Embryonic facial prominence (tissue), 1 donor: ENCODE results near the gene FBXO21.
"Not testable (repeated sequence)": the region's sequence is repeated elsewhere in the genome, so short reads cannot be mapped to it uniquely, and the experiment has no call there.

Experiments used
- DNase-seq: peaks from one replicate; pipeline ENCODE4 v3.0.0-alpha.2; 2016; ENCODE audit errors: extremely low spot score

FBXO21 gene

DNA sequence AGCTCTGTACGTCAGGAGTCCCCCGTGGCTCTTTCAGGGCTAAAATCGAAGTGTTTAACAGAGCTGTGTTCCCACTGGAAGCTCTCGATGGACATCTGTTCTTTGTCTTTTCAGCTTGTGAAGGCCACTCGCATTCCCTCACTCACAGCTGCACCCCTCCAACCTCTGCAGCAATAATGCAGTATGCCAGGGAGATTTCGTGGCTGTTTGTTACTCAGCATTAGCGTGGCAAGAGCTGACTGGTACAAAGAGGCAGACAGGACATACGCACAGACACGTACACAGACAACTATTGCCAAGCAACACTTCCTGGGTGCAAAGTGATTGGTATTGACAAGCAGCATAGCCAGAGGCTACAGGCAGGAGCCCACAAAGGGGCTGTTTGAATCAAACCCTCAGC, 11.8 kb upstream of the FBXO21 start:
- DNase-seq: no peak

DNA sequence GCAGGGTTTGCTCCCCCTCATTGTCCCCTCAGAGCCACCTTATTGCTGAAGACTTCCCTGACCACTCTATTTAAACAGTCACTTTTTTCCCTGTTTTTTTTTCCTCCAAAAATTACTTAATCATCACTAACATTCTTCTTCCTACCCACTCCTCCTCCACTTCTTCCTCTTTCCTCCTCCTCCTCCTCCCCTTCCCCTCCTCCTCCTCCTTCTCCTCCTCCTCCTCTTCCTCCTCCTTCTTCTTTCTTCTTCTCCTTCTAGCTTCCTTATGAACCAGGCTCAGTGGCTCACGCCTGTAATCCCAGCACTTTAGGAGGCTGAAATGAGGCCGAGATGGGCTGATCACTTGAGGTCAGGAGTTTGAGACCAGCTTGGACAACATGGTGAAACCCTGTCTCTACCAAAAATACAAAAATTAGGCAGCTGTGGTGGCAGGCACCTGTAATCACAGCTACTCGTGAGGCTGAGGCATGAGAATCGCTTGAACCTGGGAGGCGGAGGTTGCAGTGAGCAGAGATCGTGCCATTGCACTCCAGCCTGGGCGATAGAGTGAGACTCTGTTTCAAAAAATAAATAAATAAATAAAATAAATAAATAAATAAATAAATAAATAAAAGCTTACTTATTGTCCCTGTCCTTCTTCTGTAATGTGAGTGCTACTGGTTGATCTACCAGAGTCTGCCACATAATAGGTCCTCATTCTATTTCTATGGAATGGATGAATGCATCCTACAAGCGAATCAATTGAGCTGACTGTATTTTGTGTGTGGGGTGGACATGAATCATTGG, 9.9 kb upstream of the FBXO21 start:
- not testable (repeated sequence) for DNase-seq

DNA sequence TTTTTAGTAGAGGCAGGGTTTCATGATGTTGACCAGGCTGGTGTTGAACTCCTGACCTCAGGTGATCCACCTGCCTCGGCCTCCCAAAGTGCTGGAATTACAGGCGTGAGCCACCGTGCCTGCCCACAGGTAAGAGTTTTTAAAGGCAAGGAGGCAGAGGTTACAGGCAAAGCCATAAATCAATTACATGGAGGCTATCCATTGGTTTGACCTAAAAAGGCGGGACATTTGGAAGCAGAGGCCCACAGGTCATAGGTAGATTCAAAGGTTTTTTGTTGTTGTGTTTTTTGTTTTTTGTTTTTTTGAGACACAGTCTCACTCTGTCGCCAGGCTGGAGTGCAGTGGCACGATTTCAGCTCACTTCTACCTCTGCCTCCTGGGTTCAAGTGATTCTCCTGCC, 6.1 kb upstream of the FBXO21 start:
- not testable (repeated sequence) for DNase-seq

DNA sequence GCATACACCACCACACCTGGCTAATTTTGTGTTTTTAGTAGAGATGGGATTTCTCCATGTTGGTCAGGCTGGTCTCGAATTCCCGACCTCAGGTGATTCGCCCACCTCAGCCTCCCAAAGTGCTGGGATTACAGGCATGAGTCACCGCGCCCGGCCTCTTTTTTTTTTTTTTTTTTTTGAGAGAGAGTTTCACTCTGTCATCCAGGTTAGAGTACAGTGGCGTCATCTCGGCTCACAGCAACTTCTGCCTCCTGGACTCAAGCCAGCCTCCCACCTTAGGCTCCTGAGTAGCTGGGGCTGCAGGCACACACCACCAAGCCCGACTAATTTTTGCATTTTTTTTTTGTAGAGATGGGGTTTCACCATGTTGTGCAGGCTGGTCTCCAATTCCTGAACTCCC, 4.8 kb upstream of the FBXO21 start:
- DNase-seq: not testable (repeated sequence)

DNA sequence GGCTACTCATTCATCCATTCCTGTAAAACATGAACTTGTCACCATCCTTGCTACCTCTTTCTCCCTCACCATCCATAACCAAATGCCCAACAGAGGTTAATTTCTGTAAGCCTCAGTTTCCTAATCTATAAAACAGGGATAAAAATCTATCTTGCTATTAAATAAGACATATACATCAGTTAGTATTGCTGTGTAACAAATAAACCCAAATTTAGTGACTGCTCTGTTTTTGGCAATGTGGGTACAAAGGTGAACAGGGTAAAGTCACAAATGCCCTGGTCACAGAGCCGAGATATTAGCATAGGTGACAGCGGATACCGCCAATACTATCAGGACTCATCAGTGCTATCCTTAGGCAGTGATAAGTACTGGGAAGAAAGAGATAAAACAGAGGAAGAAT, 3.6 kb upstream of the FBXO21 start:
- no peak for DNase-seq

DNA sequence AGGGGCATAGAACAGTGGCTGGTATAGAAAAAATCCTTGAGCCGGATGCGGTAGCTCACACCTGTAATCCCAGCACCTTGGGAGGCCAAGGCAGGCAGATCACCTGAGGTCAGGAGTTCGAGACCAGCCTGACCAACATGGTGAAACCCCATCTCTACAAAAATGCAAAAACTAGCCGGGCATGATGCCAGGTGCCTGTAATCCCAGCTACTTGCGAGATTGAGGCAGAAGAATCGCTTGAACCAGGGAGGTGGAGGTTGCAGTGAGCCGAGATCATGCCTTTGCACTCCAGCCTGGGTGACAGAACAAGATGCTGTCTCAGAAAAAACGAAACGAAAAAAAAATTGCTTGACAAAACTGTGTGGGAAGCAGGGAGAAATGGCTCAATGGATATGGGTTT, 2.3 kb upstream of the FBXO21 start:
- DNase-seq: not testable (repeated sequence)

DNA sequence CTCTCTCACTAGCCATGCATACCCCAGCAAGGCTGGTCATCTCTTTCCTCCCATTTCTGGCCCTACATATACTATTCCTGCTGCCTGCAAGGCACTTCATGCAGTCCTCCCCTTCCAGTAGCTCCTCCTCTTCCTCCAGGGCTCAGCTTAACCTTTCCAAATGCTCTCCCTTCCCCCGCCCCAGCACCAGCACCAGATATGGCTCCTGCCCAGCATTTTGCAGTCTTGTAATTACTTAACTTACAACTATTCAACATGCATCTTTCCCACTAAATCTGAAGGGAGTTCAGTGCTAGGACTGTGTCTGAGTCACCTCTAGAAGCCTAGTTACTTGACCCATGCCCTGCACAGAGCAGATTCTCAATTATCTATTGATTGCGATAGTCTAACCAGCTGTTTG, 1.8 kb upstream of the FBXO21 start:
- no peak for DNase-seq

DNA sequence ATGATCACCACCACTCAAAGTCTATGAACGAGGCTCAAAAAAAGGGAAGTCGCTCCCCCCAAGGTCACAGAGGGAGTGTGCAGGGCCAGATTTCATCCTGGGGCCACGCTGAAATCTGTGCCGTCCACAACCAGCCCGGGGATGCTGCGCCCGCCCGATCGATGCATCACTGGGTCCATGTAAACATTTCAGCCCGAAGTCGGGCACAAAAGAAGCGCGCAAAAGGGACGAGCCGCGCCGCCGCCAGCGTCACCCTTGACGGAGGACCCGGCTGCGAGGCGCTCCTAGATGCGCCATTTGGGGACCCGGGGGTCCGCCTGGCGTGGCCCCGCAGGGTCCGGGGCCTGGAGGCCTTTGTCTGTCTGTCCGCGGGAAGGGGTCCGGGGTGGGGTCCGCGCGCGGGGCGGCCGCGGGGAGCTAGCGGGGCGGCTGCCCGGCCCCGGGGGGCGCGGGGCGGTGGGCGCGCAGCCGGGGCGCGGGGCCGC, 503 bp downstream of the FBXO21 start:
- no peak for DNase-seq

DNA sequence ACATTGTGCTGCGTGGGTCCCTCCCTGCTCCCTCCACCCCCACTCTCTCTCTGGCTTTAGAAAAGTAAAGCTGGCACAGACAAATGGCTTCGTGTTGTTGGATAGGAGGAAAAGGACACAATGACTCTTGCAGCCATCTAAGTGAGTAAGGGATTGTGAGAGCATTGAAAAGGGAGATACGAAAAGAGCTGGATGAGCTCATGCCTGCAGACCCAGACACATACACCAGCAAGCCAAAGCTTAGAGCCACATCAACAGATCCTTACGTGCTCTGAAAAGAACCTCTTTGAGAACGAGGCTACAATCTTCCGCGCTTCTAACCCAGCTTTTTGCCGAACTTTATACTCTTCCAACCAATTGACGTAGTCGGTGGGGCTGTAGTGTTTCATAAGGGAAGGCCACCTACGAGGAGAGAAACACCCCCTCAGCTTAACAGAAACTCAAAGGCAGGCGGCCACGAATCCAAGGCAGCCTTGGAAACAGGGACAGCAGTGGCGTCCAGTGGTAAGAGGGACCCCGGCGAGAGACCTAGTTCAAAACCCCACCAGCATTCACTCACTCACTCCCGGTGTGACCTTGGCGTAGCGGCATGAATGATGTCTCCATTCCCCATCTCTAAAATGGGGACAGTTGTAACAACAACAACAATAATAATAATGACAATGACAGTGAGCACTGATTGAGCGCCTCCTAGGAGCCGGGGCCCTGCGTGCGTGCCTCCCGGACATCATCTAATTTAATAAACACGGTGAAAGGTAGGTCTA, 1.1 kb downstream of the FBXO21 start:
- peak; percentile 24 for DNase-seq

DNA sequence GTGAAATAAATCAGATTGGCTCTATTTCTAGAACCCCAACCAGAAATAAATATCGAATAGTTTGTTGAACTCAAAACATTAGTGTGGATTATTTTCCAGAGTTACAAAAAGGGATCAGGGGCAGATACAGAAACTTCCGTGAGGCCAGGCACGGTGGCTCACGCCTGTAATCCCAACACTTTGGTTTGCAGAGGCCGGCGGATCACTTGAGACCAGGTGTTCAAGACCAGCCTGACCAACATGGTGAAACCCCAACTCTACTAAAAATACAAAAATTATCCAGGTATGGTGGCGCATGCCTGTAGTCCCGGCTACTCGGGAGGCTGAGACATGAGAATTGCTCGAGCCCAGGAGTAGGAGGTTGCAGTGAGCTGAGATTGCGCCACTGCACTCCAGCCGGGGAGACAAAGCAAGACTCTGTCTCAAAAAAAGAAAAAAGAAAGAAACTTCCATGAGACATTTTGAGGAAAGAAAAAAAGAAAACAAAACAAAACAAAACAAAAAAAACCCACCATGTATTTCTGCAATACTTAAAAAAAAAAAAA, 2.1 kb downstream of the FBXO21 start:
- no peak for DNase-seq

DNA sequence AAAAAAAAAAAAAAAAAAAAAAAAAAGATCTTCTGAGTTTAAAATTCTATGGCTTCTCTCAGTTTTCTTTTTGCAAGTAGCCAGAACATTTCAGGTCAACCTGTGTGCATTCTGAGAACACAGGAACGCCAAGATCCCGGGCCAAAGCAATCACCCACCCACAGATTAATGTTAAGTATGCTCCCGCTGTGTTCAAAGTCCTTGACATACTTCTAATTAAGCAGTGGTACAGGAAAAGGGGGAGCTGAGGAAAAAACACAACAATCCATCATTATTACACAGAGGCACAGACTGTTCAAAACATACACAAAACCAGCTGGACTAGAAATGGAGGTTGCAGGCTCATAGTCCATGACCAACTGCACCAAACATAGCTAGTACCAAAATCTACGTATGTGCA, 2.8 kb downstream of the FBXO21 start:
- DNase-seq: no peak

DNA sequence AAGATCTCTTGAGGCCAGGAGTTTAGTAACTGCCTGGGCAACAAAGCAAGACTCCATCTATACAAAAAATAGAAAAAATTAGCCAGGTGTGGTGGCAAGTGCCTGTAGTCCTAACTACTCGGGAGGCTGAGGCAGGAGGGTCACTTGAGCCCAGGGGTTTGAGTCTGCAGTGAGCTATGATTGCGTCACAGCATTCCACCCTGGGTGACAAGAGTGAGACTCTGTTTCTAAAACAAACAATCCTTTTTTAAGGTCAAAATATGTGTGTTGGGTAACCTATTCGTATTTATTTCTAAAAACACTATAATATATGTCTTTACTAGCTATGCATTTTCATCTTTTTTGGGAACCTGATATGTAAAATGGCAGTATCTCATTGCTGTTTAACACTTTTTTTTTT, 7.4 kb downstream of the FBXO21 start:
- no peak for DNase-seq

DNA sequence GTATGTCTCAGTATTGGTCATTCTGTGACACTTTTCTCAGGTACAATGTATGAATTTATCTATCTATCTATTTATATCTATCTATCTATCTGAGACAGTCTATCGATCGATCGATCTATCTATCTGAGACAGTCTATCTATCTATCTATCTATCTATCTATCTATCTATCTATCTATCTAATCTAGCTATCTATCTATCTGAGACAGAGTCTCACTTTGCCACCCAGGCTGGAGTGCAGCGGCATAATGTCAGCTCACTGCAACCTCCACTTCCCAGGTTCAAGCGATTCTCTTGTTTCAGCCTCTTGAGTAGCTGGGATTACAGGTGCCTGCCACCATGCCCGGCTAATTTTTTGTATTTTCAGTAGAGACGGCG, 8.8 kb downstream of the FBXO21 start:
- DNase-seq: not testable (repeated sequence)

DNA sequence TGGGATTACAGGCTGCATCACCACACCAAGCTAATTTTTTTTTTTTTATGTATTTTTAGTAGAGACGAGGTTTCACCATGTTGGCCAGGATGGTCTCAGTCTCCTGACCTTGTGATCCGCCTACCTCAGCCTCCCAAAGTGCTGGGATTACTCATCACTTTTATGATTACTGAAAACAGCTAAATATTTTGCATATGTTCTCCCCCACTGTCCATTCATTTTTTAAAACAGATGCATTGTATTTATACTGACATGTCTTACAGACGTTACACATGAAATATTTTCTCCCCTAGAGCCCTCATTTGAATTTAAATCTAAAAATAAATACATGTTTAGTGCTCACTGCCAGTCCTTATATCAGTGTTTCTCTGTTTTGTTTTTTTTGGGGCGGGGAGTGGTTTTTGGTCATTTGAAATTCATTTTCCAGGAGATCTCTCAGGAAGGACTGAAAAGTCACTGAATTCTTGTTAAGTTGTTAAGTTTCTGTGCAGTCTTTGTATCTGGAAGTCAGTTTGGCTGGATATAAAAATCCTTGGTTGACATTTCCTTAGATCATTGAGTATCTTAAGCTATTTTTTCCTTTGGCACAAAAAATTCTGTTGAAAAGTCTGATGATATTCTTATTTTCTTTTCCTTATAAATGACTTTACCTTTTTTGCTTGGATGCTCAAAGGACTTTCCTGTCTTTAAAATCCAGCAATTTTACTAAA, 9.4 kb downstream of the FBXO21 start:
- DNase-seq: no peak

DNA sequence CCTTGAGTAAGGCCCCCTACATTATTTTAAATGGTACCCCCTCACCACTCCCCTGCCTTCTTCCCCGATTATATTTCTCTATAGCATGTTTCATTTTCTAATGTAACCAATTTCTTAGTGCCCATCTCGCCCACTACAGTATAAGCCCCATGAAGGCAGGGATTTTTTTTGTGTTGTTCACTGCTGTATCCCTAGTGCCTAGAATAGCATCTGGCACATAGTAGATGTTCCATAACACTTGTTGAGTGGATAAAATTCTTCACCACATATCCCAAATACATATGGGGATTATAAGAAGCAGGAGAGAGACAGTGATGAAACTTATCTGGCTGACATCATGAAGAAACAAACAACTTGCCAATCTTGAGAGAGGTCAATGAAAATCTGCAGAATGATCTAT, 11.5 kb downstream of the FBXO21 start:
- DNase-seq: no peak

DNA sequence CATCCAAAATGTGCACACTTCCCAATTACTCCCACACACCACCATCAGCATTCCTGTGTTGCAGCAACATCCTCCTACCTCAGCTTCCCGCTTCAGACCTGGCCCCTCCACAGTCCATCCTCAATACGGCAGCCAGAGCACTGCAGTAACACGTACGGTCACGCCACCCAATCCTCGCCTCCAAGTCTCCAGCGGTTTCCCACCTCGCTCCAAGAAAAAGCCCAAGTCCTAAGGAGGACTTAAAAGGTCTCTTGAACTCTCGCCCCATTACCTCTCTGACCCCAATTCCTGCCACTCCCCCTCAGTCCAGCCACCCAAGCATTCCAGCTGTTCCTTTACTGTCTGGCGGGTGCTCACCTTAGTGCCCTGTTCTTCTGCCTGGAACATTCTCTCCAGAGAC, 12.0 kb downstream of the FBXO21 start:
- DNase-seq: no peak

DNA sequence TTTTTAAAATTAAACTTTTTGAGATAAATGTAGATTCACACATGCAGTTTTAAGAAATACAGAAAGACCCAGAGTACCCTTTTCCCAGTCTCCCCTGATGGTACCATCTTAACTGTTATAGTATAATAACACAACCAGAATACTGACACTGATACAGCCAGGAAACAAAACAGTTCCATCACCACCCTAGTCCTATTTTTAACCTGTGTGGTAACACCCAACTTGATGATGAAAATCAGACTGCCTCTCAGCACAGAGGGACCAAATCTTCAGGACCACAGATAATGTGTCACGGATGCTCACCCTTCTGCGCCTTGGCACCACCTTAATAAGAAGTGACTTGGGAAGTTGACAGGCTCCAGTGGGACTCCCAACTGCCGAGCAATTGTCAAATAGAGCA, 18.1 kb downstream of the FBXO21 start:
- DNase-seq: no peak

DNA sequence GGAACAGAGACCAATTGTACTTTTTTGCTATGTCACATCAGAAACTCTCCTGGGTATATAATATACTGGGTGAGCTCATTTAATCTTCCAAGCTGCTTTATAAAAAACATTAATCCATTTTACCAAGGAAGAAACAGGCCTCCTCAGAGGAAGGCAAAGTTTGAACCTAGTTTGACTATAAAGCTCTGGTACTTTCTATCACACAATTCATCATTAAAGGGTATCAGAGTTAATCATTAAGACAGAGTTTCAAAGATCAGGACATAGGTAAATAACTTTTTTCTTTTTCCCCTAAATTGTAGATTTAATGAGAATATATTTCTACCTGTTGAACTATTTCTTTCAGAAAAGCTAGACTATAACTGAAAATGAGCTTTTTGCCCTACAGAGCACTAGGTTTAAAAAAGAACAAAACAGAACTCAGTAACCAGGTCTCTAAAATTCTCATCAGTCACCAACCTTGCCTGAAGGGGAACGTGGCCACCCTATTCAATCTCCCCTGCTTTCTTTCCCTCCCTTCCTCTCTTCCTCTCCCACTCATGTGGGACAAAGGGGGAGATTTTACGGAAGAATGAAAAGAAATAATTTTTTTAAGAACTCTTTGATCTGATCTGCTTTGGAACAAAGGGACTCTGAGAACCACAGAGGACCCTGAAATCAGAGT, 18.6 kb downstream of the FBXO21 start:
- DNase-seq: no peak

DNA sequence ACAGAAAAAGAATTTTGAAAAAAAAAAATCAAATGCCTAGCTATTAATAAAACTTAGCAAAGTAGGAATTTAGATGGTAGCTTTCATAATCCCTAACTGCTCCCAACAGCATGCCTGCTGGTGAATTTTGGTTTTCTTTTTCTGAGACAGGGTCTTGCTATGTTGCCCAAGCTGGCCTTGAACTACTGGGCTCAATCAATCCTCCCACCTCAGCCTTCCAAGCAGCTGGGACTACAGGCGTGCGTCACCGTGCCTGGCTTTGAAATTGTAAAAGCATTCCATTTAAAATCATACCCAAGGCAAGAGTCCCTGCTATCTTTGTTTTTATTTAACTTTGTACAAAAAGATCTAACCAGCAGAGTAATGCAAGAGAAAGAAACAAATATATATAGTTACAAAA, 20.7 kb downstream of the FBXO21 start:
- no peak for DNase-seq

DNA sequence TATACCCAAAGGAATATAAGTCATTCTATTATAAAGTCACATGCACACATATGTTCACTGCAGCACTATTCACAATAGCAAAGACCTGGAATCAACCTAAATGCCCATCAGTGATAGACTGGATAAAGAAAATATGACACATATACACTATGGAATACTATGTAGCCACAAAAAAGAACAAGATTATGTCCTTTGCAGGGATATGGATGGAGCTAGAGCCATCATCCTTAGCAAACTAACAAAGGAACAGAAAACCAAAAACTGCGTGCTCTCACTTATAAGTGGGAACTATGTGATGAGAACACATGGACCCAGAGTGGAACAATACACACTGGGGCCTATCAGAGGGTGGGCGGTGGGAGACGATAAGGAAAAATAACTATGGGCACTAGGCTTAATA, 21.3 kb downstream of the FBXO21 start:
- DNase-seq: no peak

DNA sequence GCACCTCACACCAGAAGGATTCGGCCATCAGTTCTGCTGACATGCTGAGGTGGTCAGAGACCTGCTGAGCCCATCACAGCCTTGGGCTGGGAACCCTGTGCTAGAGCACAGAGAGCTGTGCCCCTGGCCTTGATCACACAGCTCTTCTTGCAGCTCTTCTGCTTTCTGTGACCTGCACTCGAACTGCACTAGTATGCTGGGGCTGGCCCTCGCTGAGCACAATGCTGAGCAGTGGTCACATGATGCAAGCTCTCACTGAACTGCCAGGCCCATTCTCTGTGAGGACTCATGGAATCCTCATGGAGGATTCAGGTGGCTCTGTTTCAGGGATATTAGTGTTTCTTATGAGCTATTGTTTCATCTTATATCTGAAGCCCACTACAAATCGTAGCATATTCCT, 22.5 kb downstream of the FBXO21 start:
- no peak for DNase-seq

DNA sequence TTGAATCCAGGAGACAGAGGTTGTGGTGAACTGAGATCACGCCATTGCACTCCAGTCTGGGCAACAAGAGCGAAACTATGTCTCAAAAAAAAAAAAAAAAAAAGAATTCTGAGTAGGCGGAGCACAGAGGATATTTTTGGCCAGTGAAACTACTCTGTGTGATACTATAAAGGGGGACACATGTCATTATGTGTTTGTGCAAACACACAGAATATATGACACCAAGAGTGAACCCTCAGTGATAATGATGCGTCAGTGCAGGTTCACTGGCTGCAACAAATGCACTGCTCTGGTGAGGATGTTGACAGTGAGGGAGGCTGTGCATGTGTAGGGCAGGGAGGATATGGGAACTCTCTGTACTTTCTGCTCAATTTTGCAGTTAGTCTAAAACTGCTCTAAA, 24.2 kb downstream of the FBXO21 start:
- no peak for DNase-seq
